Body of pancreas (tissue), 4 donors: Measurements from ENCODE around the gene ANTKMT.

ENCODE experiments used
- POLR2A ChIP-seq, 3 donors: fragments of 450-650 bp; IDR thresholded peaks; one replicate each; pipeline ENCODE4 v1.6.1; 2016; ENCODE audit warnings: antibody characterized with exemption in 3 of 3, mild to moderate bottlenecking in 2 of 3
- TF ChIP-seq, protein P1 (sequence below), 7 experiments: fragments of 450-650 bp in 4 of 7; fragments of 200-600 bp in 3 of 7; sonication (generic) in 3 of 7; IDR thresholded peaks; one replicate each; pipeline ENCODE4 v1.5.1; 2016 to 2019; ENCODE audit warnings: antibody characterized with exemption in 7 of 7

DNA sequence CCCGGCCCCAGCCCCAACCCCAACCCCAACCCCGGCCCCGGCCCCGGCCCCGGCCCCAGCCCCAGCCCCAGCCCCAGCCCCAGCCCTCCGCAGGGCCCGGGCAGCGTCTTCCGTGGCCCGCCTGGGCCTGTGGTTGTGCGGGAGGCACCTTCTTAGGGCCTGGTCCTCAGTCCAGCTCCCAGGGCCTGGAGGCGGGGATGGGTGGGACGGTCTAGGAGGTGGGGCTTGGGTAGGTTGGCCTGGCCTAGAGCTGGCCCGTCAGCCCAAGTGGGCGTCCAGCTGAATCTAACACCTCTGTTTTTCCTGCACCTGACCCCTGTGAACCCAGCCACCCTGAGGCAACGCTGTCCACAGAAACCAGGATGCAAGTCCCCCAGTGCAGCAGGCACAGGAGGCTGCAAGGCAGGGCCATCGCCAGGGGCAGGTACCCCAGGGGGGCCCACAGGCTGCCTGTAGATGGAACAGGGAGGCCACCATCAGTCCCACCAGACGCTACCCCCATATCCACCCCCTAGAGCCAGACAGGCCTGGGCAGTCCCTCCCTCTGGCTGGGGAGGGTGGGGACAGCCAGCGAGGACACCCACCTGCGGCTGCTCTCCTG lies 48.3 kb downstream of the ANTKMT start:
- TF ChIP-seq, protein P1, sequence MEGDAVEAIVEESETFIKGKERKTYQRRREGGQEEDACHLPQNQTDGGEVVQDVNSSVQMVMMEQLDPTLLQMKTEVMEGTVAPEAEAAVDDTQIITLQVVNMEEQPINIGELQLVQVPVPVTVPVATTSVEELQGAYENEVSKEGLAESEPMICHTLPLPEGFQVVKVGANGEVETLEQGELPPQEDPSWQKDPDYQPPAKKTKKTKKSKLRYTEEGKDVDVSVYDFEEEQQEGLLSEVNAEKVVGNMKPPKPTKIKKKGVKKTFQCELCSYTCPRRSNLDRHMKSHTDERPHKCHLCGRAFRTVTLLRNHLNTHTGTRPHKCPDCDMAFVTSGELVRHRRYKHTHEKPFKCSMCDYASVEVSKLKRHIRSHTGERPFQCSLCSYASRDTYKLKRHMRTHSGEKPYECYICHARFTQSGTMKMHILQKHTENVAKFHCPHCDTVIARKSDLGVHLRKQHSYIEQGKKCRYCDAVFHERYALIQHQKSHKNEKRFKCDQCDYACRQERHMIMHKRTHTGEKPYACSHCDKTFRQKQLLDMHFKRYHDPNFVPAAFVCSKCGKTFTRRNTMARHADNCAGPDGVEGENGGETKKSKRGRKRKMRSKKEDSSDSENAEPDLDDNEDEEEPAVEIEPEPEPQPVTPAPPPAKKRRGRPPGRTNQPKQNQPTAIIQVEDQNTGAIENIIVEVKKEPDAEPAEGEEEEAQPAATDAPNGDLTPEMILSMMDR (IDR thresholded peaks at IDR 0.05) = no peak
- TF ChIP-seq POLR2A (IDR thresholded peaks at IDR 0.05) = no peak
